Measurements from ENCODE around the gene RGSL1.
A peak's percentile ranks its signal among the peaks of the same experiment; 100 is the strongest.

Gene RGSL1

GRCh38 chr1:182552527-182552926, 102.6 kb downstream of the RGSL1 start:
- no peak for DNase-seq

DNA sequence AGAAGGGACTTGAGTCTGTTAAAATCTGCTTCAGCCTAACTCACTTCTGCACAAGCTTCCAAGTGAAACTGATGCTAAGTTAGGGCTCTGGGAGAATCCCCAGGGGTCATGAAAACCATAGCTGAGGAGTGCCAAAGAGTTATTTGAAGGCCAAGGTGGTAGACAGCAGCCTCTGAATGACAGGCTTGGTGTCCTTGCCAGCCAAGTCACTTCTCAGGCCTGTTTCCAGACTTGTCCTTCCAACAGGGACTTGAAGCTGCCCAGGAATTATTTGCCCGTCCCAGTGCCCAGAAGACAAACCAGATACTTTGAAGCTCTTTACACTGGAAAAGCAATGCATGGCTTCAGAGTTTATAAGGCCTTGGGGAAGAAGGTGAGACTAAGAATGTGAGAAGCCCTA, 105.5 kb downstream of the RGSL1 start:
- no peak for DNase-seq

- DNase-seq: peak; percentile 0
Observed at GRCh38 chr1:182556279-182556678, 106.3 kb downstream of the RGSL1 start.

DNA sequence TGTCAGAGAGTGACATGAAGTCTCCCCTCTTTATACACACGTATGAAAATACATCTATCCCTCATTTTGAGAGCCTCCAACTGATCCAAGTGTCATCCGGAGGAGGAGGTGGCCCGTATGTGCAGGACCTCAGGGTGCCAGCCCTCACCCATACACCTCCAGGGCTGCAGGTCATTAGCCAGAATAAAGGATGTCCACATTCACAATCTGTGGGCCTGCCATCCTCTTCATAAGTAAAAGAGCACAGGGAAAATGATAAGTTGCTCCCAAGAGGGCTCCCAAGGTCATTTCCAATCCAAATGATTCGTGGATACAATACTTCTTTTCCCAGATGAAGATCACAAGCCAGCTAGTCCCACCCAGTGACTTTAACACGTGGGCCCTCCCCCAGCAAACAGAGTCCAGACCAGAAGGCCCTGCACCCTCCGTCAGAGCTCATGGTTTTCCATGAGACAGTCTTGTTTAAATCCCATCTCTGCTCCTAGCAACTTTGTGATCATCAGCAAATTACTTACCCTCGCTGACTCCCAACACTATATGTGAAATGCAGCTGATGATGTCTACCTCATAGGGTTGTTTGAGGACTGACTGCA, 110.5 kb downstream of the RGSL1 start:
- DNase-seq: no peak

DNA sequence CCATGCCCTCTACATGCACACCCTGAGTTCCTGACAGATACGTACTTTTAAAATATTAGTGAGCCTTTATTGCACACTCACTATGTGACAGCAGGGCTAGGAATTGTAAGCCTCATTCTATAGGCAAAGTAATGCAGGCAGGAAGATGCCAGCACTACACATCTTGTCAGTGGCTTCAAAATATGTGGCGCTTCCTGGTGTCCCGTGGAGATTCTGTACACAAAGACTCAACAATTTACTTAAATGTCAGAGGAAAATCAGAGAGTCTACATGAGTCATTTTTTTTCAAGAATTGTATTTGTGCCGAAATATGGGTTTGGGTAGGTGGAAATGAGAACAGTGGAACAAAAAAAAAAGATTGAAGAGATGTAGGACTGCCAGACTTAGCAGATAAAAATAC, 111.5 kb downstream of the RGSL1 start:
- no peak for DNase-seq

- DNase-seq: no peak
Observed at GRCh38 chr1:182563095-182563494, 113.1 kb downstream of the RGSL1 start.

DNA sequence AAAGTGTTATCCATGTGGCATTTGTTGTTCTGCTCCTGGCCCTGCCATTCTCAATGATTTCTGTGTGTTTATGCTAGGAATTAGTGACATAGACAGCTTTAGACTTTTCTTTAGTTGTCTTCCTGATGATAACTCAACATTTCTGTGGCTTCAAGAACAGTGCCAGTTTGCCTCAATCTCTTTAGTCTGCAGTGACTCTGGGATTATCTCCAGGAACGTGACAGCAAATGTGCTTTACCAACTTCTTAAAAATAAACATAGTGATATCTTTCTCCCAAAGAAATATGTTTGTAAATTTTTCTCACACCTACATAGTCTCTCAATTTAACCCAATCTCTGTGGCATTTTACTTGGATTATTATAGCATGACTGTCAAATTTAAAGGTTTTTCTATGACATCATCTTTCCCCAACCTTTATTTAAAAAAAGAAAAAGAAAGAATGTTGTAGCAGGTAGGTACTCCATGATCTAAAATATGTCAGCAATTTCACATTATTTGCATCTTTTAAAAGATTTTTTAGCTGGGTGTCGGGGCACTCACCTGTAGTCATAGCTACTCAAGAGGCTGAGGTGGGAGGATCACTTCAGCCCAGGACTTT, 114.6 kb downstream of the RGSL1 start:
- DNase-seq: no peak

GRCh38 chr1:182565537-182565936, 115.6 kb downstream of the RGSL1 start:
- no peak for DNase-seq

GRCh38 chr1:182567629-182568028, 117.7 kb downstream of the RGSL1 start:
- DNase-seq: no peak

GRCh38 chr1:182568647-182569284, 118.8 kb downstream of the RGSL1 start:
- DNase-seq: no peak

DNA sequence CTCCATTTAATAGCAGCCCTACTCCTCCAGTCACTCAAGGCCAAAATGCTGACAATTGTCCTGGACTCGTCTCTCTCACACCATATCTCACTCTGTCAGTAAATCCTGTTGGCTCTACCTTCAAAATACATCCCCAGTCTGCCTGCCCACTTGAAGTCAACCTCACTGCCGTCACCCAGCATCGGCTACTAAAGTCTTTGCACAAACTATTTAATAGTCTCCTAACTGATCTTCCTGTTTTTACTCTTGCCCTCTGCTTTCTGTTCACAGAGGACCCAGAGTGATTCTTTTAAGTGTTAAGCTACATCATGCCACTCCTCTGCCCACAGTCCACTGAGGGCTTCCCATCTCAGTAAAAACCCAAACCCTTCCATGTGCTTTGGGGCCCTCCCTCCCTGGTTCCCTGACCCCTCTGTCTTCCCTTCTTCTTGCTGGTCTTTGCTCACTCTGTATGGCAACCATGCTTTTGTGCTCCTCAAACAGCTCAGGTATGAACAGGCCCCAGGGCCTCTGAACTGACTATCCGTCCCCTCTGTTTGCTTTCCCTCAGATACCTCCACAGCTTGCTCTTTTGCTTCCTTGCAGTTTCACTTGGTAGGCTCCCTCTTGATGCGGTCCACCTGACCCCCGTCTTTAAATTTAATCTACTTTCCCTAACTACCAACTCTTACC, 120.1 kb downstream of the RGSL1 start:
- DNase-seq: no peak

GRCh38 chr1:182570611-182570970, 120.6 kb downstream of the RGSL1 start:
- DNase-seq: no peak

- DNase-seq: no peak
Observed at GRCh38 chr1:182574156-182574555, 124.2 kb downstream of the RGSL1 start.

GRCh38 chr1:182575540-182576149, 125.7 kb downstream of the RGSL1 start:
- no peak for DNase-seq

- peak; percentile 74 for DNase-seq
Observed at GRCh38 chr1:182580736-182581135, 130.8 kb downstream of the RGSL1 start.

DNA sequence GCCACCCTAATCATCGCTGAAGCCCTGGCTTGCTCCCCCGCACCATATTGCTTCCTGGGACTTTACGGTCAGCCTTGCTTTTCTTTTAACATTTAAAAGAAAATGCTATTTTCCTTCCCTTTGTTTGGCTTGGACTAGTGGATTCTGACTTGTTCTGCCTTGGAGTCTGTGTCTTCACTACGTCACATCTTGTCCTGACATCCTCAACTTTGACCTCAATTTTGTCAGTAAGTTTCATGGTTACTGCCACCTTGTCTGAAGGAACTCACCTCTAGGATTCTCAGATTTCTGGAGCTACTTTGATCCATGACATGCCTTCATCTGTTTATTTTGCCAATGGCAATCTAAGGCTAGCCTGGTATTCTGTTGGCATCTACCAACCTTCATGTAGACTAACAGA, 134.8 kb downstream of the RGSL1 start:
- no peak for DNase-seq

GRCh38 chr1:182586380-182586779, 136.4 kb downstream of the RGSL1 start:
- DNase-seq: no peak

DNA sequence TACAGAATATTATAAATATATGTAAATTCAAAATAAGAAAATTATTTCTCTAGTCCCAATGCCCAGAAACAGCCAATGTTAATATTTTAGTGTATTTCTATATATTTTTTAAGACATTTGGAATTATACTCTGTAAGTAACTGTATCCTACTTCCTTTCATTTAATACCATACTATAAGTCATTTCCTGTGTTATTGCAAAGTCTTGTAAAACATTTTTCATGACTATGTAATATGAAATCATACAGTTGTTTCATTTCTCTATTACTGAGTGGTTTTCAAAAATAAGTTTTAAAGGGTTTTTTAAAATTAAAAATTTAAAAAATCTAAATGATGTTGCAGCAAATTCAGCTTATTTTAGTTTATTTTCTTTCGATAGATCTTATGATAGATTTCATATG, 137.1 kb downstream of the RGSL1 start:
- DNase-seq: no peak

DNA sequence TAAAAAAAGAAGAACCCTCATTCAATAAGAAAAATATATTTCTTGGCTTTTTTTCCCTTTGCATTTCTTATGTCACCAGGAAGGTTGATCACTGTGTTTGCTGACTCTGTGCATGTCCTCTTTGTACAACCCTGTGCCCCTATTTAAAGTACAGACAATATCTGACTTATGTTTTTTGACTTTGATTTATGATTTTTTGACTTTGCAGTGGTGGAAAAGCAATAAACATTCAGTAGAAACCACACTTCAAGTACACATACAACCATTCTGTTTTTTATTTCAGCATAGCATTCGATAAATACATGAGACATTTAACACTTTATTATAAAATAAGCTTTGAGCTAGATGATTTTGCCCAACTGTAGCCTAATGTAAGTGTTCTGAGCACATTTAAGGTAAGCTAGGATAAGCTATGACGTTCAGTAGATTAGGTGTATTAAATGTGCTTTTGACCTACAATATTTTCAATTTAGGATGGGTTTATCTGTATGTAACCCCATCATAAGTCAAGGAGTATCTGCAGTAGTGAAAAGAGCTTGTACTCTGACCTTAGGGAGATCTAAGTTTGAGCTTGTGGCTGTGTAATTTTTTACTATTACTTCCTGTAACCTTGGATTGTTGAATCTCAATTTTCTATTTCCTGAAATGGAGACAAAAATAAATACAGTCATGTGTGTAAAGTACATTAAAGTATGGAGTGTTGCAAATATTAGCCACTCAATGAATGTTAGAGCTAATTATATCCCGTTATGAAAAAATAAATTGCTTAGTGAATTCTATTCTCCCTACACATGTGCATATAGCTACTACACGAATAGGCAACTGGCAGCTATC, 137.9 kb downstream of the RGSL1 start:
- DNase-seq: no peak

DNA sequence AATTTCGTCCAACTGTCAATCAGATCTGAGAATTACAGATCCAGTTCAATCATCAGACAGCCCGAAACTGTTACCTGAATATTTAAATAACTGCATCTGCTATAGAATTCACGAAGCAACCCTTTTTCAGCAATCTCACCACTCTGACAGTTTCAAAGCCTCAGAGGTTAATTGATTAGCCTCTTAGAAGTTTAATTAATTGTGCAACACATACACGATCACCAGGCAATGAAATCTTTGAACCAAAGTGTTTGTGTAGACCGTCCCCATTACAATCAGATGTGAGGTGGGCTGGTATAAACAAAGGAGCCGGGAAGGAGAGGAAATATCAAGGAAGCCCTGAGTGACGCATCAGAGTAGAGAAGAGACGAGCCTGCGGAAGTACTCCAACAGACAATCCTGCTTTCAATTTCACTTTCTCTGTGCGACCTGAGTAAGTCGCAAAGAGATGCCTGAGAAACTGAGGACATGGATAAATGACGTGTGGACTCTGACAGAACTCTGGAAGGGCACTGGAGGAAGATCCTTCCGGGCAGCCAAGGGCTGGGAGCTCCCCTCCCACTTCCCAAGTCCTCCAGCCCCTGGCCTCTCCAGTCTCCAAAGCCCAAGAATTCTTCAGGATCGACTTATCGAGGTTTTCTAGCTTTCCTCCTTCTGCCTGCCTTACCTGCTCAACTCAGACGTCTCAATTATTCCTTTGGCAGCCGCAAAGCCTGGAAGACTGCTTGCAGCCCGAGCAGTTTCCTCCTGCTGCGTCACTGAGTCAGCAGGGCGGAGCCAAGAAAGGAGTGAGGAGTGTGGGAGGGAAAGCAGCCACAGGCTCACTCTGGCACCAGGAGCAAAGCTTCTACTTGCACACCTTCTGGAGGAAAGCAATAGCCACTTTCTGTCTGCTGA, 138.8 kb downstream of the RGSL1 start, which contains the start of gene RNASEL:
TSS of gene RNASEL (minus strand) at position 757 of the 897 bp plus-strand sequence. CDS start 2,450 bp downstream, outside the sequence.
- no peak for DNase-seq

DNA sequence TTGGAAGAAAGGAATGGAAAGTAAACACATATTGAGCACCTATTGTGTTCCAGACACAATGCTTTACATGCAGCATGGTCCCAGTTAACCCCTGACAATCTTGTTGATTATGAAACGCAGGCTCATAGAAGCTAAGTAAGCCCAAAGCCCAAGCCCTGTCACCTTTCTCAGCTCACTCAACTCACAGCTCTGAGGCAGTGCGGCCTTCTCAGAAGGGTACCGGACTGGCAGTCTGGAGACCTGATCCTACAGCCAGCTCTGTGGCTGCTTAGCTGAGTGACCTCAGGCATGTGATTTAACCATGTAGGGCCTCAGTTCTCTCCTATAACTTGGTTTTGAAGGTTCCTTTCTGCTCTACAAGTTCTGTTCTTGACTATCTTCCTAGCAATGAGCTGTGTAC, 139.6 kb downstream of the RGSL1 start:
- no peak for DNase-seq

GRCh38 chr1:182589931-182590330, 140.0 kb downstream of the RGSL1 start:
- no peak for DNase-seq

Data from NCI-H524 treated with DMSO at 0.1 percent for 48 hours (cell line).